ENCODE results near the gene CATSPERB. TPM values are rescaled to one million over a fixed set of nuclear protein-coding genes. Genes with fewer than 3 reads are reported as not detected.

CATSPERB gene
- total and polyA plus RNA-seq, 10 of the 15 experiments (the other 5 are each of a cell fraction or from before 2014, with no cell fraction given) = not detected

- ATAC-seq = no peak
- SMC1A ChIA-PET (ENCODE audit: uncharacterized antibody, unreplicated experiment) = no interaction called here
- CTCF ChIA-PET = no interaction called here
These were observed 3.2 kb downstream of the CATSPERB start for GRCh38 chr14:91728616-91729183.

GRCh38 chr14:91727121-91727520 lies 4.8 kb downstream of the CATSPERB start:
- Histone ChIP-seq H3K36me3 (ENCODE audit: control insufficient read depth in 2 of 2, insufficient read depth in 2 of 2, low read length in 1 of 2) (no peaks in the 10 kb centered on the region), H3K9ac (ENCODE audit: control insufficient read depth, insufficient read depth, low read length) (no peak overlapping the region), H4K20me1 (ENCODE audit: control insufficient read depth, insufficient read depth) (no peaks in the 10 kb centered on the region), H3K27ac (ENCODE audit: control insufficient read depth, insufficient read depth) (no peak overlapping the region), H3K4me2 (ENCODE audit: control insufficient read depth, insufficient read depth) (no peak overlapping the region), H3K79me2 (ENCODE audit: control insufficient read depth, insufficient read depth, low read length) (no peaks in the 10 kb centered on the region), H3K9me3 (replicated peaks; ENCODE audit: control insufficient read depth, insufficient read depth, low read length) (no peaks in the 10 kb centered on the region), H3K4me3 (no peak overlapping the region), H2AFZ (ENCODE audit: control insufficient read depth, low read depth, low read length) (no peak overlapping the region), H3K4me1 (ENCODE audit: control insufficient read depth, insufficient read depth, low read length) (no peaks in the 10 kb centered on the region), H3K27me3 (replicated peaks in 1 of 2; ENCODE audit: control insufficient read depth in 2 of 2, insufficient read depth in 2 of 2, low read length in 1 of 2) (peaks cover 0 to 2% of the 10 kb centered on the region in 2 experiments; a peak in 3 of 4 replicates)
- ChIA-PET RAD21 (ENCODE audit: unreplicated experiment) (no interaction called here), CTCF (no interaction called here), SMC1A (ENCODE audit: uncharacterized antibody, unreplicated experiment) (no interaction called here), POLR2A (no interaction called here)
- intact Hi-C loops (cut with micrococcal nuclease; ENCODE audit: unreplicated experiment) = no loop called here
- 81% methylated on average over 2 of the region's 2 CpGs for WGBS (ENCODE audit: insufficient coverage, insufficient replicate concordance, low lambda C conversion rate, missing lambda C conversion rate)
- in situ Hi-C loops (cut with MboI) = no loop called here
- no peak for DNase-seq (ENCODE audit: low read depth, low spot score)
- no TSS peak for BruUV-seq (replicated peaks)
- no peak for ATAC-seq
- TF ChIP-seq SRF (IDR thresholded peaks at IDR 0.05; ENCODE audit: low read depth in 2 of 2, low read length in 2 of 2) (no peak), SIN3A (IDR thresholded peaks at IDR 0.05; ENCODE audit: low read depth, low read length) (no peak)
- FAIRE-seq = no peak

More at GRCh38 chr14:91728616-91729183, 3.2 kb downstream of the CATSPERB start:
- Histone ChIP-seq H3K4me1 (ENCODE audit: control insufficient read depth, insufficient read depth, low read length) (no peaks in the 10 kb centered on the region), H3K36me3 (ENCODE audit: control insufficient read depth in 2 of 2, insufficient read depth in 2 of 2, low read length in 1 of 2) (no peaks in the 10 kb centered on the region), H3K4me2 (ENCODE audit: control insufficient read depth, insufficient read depth) (no peak overlapping the region), H3K4me3 (no peak overlapping the region), H4K20me1 (ENCODE audit: control insufficient read depth, insufficient read depth) (no peaks in the 10 kb centered on the region), H3K9ac (ENCODE audit: control insufficient read depth, insufficient read depth, low read length) (no peak overlapping the region), H3K79me2 (ENCODE audit: control insufficient read depth, insufficient read depth, low read length) (no peaks in the 10 kb centered on the region), H3K27me3 (replicated peaks in 1 of 2; ENCODE audit: control insufficient read depth in 2 of 2, insufficient read depth in 2 of 2, low read length in 1 of 2) (peaks cover 0 to 2% of the 10 kb centered on the region in 2 experiments; a peak in 3 of 4 replicates), H3K9me3 (replicated peaks; ENCODE audit: control insufficient read depth, insufficient read depth, low read length) (no peaks in the 10 kb centered on the region), H3K27ac (ENCODE audit: control insufficient read depth, insufficient read depth) (no peak overlapping the region), H2AFZ (ENCODE audit: control insufficient read depth, low read depth, low read length) (no peak overlapping the region)
- BruUV-seq (replicated peaks) = no TSS peak
- ChIA-PET POLR2A (no interaction called here), RAD21 (ENCODE audit: unreplicated experiment) (no interaction called here)
- in situ Hi-C loops (cut with MboI) = no loop called here
- TF ChIP-seq CBX3 (IDR thresholded peaks at IDR 0.05; ENCODE audit: borderline replicate concordance, low read depth) (no peak), WRNIP1 (IDR thresholded peaks at IDR 0.05; ENCODE audit: borderline replicate concordance, low read depth, low read length) (no peak), RELB (IDR thresholded peaks at IDR 0.05; ENCODE audit: low read depth) (no peak), FOXM1 (IDR thresholded peaks at IDR 0.05; ENCODE audit: low read depth, low read length) (no peak)
- FAIRE-seq (no peak), DNase-seq (ENCODE audit: low read depth, low spot score) (no peak)
- WGBS (ENCODE audit: insufficient coverage, insufficient replicate concordance, low lambda C conversion rate, missing lambda C conversion rate) = 20% methylated on average over 4 of the region's 4 CpGs
- intact Hi-C loops (cut with micrococcal nuclease; ENCODE audit: unreplicated experiment) = no loop called here

All from GM12878 (cell line).